Stimulated activated CD4-positive, alpha-beta T cell treated with anti-CD3 and anti-CD28 coated beads, Interleukin-12 subunit alpha, Interleukin-12 subunit beta, amount 100 ng/mL, for 48 hours (primary cell): ENCODE data around the gene ZNF22.

Source experiments
- DNase-seq, 3 donors: peaks; one replicate each; pipeline ENCODE4 v3.0.0-alpha.2; 2020; ENCODE audit warnings: low read depth in 2 of 3, low spot score in 1 of 3

The ZNF22 gene

GRCh38 chr10:44976352-44977198, 24.1 kb upstream of the ZNF22 start:
- DNase-seq, result no peak

DNA sequence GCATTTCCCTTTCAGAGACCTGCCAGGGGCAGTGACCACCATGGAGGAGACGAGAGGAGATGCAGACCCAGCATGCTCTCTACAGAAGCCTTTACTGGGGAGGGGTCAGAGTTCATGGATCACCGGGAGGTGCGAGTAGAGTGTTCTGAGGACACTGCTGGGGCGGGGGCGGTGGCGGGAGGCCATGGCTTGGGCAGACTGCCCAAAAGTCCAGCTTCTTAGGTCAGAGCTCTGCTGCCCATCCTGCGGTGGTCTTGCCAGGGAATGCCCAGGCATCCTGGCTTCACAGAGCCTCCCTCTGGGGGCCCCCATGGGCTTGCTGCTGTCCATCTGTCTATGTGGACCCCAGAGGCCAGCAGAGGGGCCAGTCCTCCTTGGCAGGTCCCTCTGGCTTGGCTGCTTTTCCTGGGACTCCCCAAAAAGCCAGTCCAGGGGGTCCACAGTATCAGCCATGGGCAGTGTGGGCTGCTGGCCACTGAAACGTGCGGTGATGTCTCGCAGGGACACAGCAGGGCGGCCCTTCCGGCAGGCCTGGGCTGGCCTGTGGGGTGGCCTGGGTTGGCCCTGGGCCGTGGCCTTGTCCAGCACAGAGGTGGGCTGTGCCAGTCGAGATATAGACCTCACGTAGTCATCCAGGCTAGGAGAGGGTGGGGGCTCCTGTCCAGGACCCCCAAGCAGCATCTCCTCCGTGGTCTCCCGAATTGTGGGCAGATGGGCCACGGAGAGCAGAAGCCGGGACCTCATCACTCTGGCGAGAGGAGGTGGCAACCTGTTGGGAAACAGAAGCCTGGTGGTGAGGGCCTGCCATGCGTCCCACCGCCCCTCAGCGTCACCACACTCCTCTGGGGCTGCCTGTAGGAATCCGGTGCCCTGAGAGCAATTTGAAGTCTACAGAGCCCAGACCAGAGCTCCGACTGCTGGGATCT, 23.2 kb upstream of the ZNF22 start:
- DNase-seq, result no peak

DNA sequence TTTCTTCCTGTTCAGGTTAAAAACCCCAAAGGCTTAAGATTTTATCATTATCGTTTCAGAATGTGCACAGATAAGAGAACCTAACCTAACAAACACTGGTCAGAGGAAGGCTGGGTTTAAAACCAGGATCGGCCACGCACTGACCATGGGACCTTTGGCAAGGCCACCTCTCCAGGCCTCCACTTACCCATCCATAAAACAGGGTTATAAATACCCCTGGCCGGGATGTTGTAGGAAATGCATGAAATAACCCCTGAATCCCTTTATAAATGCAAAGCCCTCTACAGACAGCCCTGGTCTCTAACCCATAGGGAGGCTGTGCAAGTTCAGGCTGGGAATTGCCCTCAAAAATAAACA, 22.5 kb upstream of the ZNF22 start:
- DNase-seq, result no peak

DNA sequence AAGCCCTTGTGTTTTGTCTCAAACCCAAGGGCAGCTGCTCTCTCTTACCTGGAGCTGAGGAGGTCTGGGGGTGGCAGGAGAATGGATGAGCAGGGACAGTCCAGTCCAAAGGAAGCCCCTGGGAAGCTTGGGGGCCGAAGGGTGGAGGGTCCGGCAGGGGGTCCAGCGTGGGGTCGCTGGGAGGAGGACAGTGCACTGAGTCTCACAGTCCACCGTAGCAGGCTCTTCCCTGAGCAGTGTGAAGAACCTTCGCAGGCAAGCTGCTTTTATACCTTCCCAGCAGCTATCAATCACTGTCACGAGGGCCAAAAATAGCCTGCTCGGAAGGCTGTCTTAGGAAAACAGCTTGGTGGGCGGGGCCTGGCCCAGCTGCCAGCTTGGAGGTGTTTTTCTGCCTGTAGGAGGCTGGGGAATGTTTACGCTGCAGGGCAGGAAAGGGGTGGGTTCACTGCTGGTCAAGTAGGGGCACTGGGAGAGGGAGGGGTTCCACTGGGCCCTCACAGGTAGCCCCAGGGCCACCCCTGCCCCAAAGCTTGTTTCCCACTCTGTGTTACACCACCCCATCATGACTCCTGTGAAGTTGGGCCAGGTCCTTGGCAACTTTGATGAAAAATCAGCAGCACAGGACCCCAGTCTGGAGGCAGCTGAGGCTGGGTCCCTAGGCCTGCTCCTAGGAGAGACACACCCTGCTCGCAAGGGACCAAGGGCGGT, 22.0 kb upstream of the ZNF22 start, which contains the start of gene DEPP1:
DEPP1 (minus strand) TSS at position 240 of the 711 bp plus-strand sequence. CDS start 779 bp downstream, outside the sequence.
- DNase-seq, result no peak

DNA sequence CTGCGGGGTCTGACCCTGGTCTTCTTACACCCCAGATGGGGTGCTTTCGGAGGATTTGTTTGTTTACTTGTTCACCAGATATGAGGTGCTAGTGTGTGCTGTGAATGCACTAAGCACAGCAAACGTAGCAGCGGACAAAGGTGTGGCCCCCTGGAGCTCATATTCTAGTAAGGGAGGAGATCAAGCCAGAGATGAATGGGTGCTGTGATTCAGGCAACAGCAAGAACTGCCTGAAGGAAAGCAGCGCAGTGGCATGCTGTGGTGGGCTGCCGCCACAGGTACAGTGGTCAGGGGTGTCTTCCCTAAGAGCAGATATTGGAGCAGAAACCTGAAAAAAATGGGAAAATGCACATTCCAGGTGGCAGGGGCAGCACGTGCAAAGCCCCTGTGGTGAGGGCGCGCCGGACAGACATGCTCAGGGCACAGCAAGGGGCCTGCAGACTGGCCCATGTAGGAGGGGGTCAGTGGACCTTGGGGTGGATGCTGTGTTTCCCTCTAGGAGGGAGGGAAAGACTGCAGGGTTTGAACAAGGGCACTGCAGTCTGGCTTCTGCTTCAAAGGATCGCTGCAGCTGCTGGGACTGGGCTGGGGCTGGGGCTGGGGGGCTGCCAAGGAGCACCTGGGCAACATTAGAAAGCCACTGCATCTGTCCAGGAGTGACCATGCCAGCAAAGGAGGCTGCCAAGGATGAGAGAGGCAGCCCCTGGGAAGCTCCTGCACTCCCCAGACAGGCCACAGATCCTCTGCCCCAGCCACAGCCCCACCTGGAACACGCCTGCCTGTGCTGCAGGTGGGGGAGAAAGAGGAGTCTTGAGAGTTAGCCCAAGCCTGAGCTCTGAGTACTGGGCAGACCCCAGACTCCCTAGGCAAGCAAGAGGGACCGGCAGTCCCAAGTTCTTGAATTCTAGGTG, 21.2 kb upstream of the ZNF22 start:
- DNase-seq, result no peak

DNA sequence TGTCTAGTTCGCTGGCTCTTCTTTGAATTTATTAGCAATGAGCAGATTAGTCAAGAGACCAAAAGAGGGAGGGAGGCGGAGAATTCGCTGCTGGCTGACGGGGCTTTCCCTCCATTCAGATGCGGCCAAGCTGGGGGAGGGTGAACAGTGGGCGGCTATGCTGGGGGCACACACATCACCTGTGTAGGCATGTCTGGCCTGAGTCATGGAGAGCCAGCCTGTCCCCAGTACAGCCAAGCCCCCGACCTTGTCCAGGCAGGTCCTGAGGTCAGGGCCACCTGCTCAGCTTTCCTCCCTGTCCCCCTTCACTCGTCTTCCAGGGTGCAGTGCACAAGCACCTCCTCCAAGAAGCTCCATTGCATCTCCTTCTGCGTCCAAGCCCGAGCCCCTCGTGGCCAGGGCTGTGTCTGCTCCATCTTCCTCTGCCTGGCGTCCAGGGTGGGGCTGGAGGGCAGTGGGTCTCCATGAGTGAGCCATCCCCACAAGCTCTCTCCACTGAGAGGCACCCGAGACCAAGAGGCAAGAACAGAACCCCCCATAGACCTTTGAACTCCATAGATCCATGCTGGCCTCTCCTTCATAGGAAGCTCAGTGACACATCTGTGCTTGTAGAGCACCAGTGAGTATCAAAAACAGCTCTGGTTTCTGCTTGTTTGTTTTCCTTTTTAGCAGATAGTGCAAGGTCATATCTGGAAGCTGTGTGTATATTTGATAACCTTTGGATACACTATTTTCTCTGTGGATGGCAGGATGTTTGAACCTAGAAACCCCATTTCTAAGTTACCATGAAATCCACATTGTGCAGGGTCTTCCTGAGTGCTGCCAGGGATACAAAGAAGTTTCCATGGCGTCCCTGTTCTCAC, 20.2 kb upstream of the ZNF22 start:
- DNase-seq, result no peak

DNA sequence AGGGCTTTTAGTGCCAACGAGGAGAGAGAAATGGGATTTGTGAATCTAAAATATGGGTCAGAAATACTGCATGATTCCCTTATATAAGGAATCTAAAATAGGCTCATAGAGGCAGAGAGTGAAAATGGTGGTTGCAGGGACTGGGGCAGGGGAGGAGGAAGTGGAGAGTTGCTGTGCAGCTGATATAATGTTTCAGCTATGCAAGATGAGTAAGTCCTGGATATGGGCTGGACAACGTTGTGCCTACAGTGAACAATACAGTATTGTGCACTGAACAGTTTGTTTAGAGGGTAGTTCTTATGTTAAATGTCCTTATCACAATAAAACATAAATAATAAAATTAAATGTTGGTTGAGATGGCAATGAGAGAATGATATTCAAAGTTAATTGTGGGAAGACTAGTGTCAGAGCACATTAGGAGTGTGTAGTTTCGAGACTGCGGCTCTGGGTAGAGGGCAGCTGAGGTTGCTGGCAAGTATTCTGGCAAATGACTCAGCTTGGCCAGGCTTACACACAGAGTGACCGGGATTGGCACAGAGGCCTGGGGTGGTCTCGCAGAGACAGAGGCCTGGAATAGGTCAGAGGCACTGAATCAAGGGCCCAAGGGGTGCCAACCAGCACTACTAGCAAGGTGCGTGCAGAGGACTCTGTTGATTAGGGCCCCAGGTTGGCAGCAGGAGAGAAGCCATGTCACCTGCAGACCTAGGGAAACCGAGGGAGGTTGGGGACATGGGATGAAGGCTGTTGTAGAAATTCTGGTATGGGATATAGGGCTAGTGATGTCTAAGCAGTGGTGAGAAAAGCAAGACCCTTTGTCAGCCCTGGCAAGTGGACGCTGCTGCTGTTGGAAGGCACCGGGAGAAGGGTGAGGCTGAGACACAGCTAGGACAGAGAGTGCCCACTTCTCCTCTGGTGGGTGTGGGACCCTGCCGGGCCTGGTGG, 19.3 kb upstream of the ZNF22 start:
- no peak for DNase-seq

DNA sequence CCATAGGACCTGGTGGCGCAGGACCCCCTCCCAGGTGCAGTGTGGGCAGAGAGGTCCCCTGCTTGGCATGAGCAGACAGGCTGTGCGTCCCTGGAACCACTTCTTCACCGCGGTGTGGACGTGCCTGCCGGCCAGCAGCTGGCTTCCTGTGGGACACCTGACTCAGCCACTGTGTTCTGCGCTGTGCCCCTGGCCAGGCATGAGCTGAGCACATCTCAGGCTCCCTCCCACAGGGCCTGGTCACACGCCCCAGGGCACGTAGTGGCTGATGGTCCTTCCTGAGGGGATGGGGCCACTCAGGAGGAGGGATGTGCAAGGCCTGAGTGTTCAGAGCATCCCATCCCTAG, 18.6 kb upstream of the ZNF22 start:
- DNase-seq, result no peak

GRCh38 chr10:44982496-44982895, 18.2 kb upstream of the ZNF22 start:
- DNase-seq, result no peak

GRCh38 chr10:44983066-44983894, 17.4 kb upstream of the ZNF22 start:
- no peak for DNase-seq

DNA sequence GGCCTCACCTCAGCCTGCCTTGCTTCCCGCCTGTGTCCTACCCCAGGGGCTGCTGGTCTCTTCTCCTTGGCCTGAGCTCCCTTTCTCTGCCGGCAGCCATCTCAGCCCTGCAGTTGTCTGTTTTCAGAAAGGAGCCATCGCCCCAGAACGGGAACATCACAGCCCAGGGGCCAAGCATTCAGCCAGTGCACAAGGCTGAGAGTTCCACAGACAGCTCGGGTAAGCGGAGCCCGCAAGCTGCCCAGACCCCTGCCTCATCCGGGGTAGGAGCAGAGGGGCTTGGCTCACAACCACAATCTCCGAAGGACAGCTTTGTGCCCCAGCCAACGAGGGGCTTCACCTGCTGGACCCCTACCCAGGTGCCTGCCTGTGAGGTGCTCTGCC, 16.8 kb upstream of the ZNF22 start:
- DNase-seq, result no peak

- no peak for DNase-seq
Measured at GRCh38 chr10:44984671-44985101, 16.0 kb upstream of the ZNF22 start.

GRCh38 chr10:44985175-44985681, 15.5 kb upstream of the ZNF22 start:
- DNase-seq, result no peak

- no peak for DNase-seq
Measured at GRCh38 chr10:44986179-44986578, 14.5 kb upstream of the ZNF22 start.

GRCh38 chr10:44986670-44987069, 14.1 kb upstream of the ZNF22 start:
- DNase-seq, result no peak

DNA sequence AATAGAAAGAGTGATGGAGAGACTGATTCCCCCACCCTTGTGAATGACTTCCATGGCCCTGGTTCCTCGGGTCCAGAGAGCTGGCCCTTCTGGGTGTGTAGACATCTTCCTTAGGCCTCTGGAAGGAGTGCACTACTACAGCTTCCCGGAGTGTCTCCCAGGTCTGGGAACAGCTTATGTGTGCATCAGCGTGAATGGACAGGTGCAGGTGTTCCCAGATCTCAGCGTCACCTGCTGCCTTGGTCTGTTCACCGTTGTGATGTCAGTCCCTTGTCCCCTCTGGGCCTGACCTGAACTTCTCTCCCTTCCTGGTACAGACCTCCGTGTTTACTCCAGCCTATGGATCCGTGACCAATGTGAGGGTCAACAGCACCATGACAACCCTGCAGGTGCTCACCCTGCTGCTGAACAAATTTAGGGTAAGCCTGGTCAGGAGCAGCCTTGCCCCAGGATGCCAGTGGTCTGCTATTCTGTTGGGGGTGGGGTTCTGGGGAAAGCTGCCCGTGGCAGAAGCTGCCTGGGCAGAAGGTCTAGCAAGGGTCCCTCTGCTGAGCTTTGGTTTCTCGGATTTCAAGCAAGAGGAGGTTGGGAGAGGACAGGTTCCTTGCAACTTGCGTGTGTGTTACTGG, 11.7 kb upstream of the ZNF22 start:
- DNase-seq, result no peak
